SK-N-SH treated with all-trans-retinoic acid at 6 μM for 48 hours (cell line): ENCODE measurements around the gene APOBEC3C.
"Not testable (repeated sequence)": the region's sequence is repeated elsewhere in the genome, so short reads cannot be mapped to it uniquely, and the experiment has no call there.

ENCODE experiments used
- ATAC-seq: fragments of 200-7000 bp; cut with Tn5 transposase; 3 replicates; pipeline ENCODE4 v1.9.1; 2020; ENCODE audit warnings: mild to moderate bottlenecking, moderate library complexity
- BACH2 ChIP-seq: fragments of 250-450 bp; sonication (Bioruptor Pico); IDR thresholded peaks from 2 replicates; pipeline ENCODE4 v1.9.0; 2021; ENCODE audit warnings: mild to moderate bottlenecking, borderline replicate concordance
- CSDC2 ChIP-seq: fragments of 250-450 bp; sonication (Bioruptor Pico); IDR thresholded peaks from 2 replicates; pipeline ENCODE4 v1.5.0; 2020; ENCODE audit warnings: mild to moderate bottlenecking, moderate library complexity
- GLIS3 ChIP-seq: fragments of 250-450 bp; sonication (Bioruptor Pico); IDR thresholded peaks from 2 replicates; pipeline ENCODE4 v1.5.0; 2020; ENCODE audit warnings: mild to moderate bottlenecking, moderate library complexity
- ISL1 ChIP-seq: fragments of 250-450 bp; sonication (Bioruptor Pico); IDR thresholded peaks from 2 replicates; pipeline ENCODE4 v2.1.2; 2022; ENCODE audit warnings: mild to moderate bottlenecking, moderate library complexity
- PPARA ChIP-seq: fragments of 250-450 bp; sonication (Bioruptor Pico); IDR thresholded peaks from 2 replicates; pipeline ENCODE4 v1.5.0; 2020; ENCODE audit warnings: mild to moderate bottlenecking, borderline replicate concordance
- RARB ChIP-seq: fragments of 250-450 bp; sonication (Bioruptor Pico); IDR thresholded peaks from 2 replicates; pipeline ENCODE4 v1.8.0; 2021; ENCODE audit warnings: mild to moderate bottlenecking, moderate library complexity
- SNAI2 ChIP-seq: fragments of 250-450 bp; sonication (Bioruptor Pico); IDR thresholded peaks from 2 replicates; pipeline ENCODE4 v1.5.0; 2020; ENCODE audit warnings: mild to moderate bottlenecking, moderate library complexity
- TOX ChIP-seq: fragments of 250-450 bp; sonication (Bioruptor Pico); IDR thresholded peaks from 2 replicates; pipeline ENCODE4 v1.8.0; 2021; ENCODE audit warnings: mild to moderate bottlenecking, moderate library complexity, borderline replicate concordance
- ZFP3 ChIP-seq: fragments of 250-450 bp; sonication (Bioruptor Pico); IDR thresholded peaks from 2 replicates; pipeline ENCODE4 v1.5.0; 2020; ENCODE audit warnings: mild to moderate bottlenecking, moderate library complexity
- ZFP30 ChIP-seq: fragments of 450-650 bp; formaldehyde crosslinking; IDR thresholded peaks from 2 replicates; pipeline ENCODE4 v1.5.0; 2022; ENCODE audit warnings: mild to moderate bottlenecking, moderate library complexity
- ZNF565 ChIP-seq: fragments of 450-650 bp; formaldehyde crosslinking; conservative IDR thresholded peaks from 2 replicates; pipeline ENCODE4 v1.5.0; 2020; ENCODE audit warnings: low read depth, mild to moderate bottlenecking, moderate library complexity
- ZNF70 ChIP-seq: fragments of 450-650 bp; formaldehyde crosslinking; IDR thresholded peaks from 2 replicates; pipeline ENCODE4 v1.5.0; 2020; ENCODE audit warnings: mild to moderate bottlenecking, moderate library complexity
- ZNF8 ChIP-seq: fragments of 450-650 bp; formaldehyde crosslinking; IDR thresholded peaks from 2 replicates; pipeline ENCODE4 v1.5.0; 2020; ENCODE audit warnings: mild to moderate bottlenecking, moderate library complexity
- TF ChIP-seq, protein P1 (sequence below): fragments of 250-450 bp; sonication (Bioruptor Pico); IDR thresholded peaks from 2 replicates; pipeline ENCODE4 v1.8.0; 2021; ENCODE audit warnings: low read depth, mild to moderate bottlenecking, moderate library complexity, borderline replicate concordance
- TF ChIP-seq, protein P2 (sequence below): fragments of 250-450 bp; sonication (Bioruptor Pico); IDR thresholded peaks from 2 replicates; pipeline ENCODE4 v1.5.1; 2021; ENCODE audit warnings: mild to moderate bottlenecking, moderate library complexity
- TF ChIP-seq, protein P3 (sequence below): fragments of 250-450 bp; sonication (Bioruptor Pico); IDR thresholded peaks from 2 replicates; pipeline ENCODE4 v1.8.0; 2020; ENCODE audit warnings: mild to moderate bottlenecking, moderate library complexity, borderline replicate concordance
- TF ChIP-seq, protein P4 (sequence below): fragments of 250-450 bp; sonication (Bioruptor Pico); IDR thresholded peaks from 2 replicates; pipeline ENCODE4 v1.5.0; 2020; ENCODE audit warnings: mild to moderate bottlenecking, moderate library complexity
- TF ChIP-seq, protein P5 (sequence below): fragments of 250-450 bp; sonication (Bioruptor Pico); IDR thresholded peaks from 2 replicates; pipeline ENCODE4 v1.5.1; 2020; ENCODE audit warnings: low read depth, mild to moderate bottlenecking, moderate library complexity

APOBEC3C gene

DNA sequence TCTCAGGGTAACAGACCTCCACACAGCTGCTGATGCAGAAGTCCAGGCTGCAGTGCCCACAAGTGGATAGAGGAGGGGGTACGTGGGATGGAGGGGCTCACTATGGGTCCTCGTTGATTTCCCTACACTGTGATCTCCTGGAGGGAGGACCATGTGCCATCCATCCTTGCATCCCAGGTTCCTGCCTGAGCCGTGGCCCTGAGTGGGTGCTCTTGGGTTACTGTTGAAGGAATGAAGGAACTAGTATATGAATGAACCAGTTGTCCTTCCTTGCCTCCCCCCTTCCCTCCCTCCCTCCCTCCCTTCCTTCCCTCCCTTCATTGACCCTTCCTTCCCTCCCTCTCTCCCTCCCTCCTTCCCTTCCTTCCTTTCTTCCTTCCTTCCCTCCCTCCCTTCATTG is 16.5 kb upstream of the APOBEC3C start:
- TF ChIP-seq ZFP3: no peak
- no peak for ATAC-seq

DNA sequence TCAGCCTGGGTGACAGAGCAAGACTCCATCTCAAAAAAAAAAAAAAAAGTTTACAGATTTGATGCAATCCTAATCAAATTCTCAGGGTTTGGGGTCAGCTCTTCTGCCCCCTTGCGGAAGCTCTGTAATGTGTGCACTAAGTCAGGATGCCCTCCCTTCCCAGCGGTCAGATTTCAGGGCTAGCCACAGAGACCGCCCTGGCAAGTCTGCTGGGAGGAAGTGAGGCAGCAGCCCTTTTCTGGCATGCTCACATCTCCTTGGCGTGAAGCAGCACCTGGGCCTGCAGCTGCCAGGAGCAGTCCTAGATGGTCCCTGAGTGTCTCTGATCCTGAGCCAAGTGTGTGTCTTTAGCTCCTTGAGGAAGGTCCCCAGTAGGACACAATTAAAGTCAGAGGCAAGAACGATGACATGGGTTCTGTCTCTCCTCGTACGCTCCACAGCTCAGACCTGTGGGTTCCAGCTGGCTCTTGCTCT is 10.9 kb upstream of the APOBEC3C start:
- ATAC-seq: peak; percentile 94

DNA sequence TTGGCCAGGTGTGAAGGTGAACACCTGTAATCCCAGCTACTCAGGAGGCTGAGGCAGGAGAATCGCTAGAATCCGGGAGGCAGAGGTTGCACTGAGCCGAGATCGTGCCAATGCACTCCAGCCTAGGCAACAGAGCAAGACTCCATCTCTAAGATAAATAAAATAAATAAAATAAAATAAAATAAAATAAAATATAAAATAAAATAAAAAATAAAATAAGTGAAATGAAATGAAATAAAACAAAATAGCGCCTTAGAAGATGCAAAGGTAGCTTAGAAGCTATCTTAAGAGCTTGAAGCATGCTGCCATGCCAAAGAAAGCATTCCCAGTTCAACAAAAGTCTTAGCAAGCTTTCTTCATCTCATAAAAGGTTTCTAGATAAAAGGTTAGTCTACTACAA is 6.9 kb upstream of the APOBEC3C start:
- ATAC-seq: no peak
- TF ChIP-seq, protein P1, sequence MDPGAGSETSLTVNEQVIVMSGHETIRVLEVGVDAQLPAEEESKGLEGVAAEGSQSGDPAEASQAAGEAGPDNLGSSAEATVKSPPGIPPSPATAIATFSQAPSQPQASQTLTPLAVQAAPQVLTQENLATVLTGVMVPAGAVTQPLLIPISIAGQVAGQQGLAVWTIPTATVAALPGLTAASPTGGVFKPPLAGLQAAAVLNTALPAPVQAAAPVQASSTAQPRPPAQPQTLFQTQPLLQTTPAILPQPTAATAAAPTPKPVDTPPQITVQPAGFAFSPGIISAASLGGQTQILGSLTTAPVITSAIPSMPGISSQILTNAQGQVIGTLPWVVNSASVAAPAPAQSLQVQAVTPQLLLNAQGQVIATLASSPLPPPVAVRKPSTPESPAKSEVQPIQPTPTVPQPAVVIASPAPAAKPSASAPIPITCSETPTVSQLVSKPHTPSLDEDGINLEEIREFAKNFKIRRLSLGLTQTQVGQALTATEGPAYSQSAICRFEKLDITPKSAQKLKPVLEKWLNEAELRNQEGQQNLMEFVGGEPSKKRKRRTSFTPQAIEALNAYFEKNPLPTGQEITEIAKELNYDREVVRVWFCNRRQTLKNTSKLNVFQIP: no peak
- TF ChIP-seq RARB (CRISPR knock-in tag) (no peak), PPARA (no peak), BACH2 (CRISPR knock-in tag) (no peak), GLIS3 (CRISPR knock-in tag) (no peak), SNAI2 (CRISPR knock-in tag) (no peak), ZFP3 (no peak), CSDC2 (CRISPR knock-in tag) (no peak), ZFP30 (CRISPR knock-in tag) (no peak)
- TF ChIP-seq, protein P2, sequence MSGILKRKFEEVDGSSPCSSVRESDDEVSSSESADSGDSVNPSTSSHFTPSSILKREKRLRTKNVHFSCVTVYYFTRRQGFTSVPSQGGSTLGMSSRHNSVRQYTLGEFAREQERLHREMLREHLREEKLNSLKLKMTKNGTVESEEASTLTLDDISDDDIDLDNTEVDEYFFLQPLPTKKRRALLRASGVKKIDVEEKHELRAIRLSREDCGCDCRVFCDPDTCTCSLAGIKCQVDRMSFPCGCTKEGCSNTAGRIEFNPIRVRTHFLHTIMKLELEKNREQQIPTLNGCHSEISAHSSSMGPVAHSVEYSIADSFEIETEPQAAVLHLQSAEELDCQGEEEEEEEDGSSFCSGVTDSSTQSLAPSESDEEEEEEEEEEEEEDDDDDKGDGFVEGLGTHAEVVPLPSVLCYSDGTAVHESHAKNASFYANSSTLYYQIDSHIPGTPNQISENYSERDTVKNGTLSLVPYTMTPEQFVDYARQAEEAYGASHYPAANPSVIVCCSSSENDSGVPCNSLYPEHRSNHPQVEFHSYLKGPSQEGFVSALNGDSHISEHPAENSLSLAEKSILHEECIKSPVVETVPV (CRISPR knock-in tag): no peak
- TF ChIP-seq, protein P3, sequence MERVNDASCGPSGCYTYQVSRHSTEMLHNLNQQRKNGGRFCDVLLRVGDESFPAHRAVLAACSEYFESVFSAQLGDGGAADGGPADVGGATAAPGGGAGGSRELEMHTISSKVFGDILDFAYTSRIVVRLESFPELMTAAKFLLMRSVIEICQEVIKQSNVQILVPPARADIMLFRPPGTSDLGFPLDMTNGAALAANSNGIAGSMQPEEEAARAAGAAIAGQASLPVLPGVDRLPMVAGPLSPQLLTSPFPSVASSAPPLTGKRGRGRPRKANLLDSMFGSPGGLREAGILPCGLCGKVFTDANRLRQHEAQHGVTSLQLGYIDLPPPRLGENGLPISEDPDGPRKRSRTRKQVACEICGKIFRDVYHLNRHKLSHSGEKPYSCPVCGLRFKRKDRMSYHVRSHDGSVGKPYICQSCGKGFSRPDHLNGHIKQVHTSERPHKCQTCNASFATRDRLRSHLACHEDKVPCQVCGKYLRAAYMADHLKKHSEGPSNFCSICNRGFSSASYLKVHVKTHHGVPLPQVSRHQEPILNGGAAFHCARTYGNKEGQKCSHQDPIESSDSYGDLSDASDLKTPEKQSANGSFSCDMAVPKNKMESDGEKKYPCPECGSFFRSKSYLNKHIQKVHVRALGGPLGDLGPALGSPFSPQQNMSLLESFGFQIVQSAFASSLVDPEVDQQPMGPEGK: no peak

More for the DNA sequence above, 10.9 kb upstream of the APOBEC3C start:
- no peak for TF ChIP-seq ZNF70
- TF ChIP-seq BACH2 (CRISPR knock-in tag): no peak
- TF ChIP-seq, protein P4, sequence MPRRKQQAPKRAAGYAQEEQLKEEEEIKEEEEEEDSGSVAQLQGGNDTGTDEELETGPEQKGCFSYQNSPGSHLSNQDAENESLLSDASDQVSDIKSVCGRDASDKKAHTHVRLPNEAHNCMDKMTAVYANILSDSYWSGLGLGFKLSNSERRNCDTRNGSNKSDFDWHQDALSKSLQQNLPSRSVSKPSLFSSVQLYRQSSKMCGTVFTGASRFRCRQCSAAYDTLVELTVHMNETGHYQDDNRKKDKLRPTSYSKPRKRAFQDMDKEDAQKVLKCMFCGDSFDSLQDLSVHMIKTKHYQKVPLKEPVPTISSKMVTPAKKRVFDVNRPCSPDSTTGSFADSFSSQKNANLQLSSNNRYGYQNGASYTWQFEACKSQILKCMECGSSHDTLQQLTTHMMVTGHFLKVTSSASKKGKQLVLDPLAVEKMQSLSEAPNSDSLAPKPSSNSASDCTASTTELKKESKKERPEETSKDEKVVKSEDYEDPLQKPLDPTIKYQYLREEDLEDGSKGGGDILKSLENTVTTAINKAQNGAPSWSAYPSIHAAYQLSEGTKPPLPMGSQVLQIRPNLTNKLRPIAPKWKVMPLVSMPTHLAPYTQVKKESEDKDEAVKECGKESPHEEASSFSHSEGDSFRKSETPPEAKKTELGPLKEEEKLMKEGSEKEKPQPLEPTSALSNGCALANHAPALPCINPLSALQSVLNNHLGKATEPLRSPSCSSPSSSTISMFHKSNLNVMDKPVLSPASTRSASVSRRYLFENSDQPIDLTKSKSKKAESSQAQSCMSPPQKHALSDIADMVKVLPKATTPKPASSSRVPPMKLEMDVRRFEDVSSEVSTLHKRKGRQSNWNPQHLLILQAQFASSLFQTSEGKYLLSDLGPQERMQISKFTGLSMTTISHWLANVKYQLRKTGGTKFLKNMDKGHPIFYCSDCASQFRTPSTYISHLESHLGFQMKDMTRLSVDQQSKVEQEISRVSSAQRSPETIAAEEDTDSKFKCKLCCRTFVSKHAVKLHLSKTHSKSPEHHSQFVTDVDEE (CRISPR knock-in tag): no peak
- no peak for TF ChIP-seq CSDC2 (CRISPR knock-in tag)

DNA sequence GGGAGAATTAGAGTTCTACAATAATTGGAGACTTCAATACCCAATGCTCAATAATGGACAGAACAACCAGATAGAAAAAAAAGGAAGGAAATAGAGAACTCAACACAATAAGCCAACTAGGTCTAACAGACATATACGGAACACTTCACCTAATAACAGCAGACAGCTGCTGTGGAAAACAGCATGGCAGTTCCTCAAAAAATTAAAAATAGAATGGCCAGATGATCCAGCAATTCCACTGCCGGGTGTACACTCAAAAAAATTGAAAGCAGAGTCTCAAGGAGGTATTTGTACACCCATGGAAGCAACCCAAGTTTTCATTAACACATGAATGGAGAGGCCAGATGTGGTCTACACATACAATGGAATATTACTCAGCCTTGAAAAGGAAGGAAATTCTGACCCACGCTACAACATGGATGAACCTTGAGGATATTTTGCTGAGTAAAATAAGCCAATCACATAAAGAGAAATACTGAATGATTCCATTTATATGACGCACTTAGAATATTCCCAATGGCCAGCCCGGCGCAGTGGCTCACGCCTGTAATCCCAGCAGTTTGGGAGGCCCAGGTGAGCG is 5.7 kb upstream of the APOBEC3C start:
- ATAC-seq: not testable (repeated sequence)

DNA sequence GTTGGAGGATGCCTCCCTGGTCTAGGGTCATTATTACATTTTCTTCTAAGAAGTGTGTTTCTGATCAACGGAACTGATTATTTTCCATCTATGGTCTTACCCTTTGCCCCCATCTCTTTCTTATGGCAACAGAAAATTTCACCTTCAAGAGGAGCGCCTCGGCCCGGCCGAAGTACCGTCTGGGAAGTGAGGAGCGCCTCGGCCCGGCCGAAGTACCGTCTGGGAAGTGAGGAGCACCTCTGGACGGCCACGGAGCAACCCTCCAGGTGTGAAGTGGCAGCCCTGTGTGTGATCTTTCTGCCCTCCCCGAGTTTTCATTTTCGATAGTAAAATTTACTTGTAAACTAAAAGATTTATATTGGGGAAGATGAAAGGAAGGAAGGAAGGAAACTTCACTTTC is 3.1 kb upstream of the APOBEC3C start:
- TF ChIP-seq TOX (CRISPR knock-in tag) (no peak), ZFP3 (no peak), ZNF70 (no peak), ISL1 (CRISPR knock-in tag) (no peak), PPARA (no peak), ZNF565 (CRISPR knock-in tag) (no peak), SNAI2 (CRISPR knock-in tag) (no peak), ZNF8 (CRISPR knock-in tag) (no peak), GLIS3 (CRISPR knock-in tag) (no peak)
- TF ChIP-seq, protein P5, sequence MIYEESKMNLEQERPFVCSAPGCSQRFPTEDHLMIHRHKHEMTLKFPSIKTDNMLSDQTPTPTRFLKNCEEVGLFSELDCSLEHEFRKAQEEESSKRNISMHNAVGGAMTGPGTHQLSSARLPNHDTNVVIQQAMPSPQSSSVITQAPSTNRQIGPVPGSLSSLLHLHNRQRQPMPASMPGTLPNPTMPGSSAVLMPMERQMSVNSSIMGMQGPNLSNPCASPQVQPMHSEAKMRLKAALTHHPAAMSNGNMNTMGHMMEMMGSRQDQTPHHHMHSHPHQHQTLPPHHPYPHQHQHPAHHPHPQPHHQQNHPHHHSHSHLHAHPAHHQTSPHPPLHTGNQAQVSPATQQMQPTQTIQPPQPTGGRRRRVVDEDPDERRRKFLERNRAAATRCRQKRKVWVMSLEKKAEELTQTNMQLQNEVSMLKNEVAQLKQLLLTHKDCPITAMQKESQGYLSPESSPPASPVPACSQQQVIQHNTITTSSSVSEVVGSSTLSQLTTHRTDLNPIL (CRISPR knock-in tag): no peak
- ATAC-seq: no peak
